ENCODE measurements around the gene NR3C1.

Gene NR3C1

DNA sequence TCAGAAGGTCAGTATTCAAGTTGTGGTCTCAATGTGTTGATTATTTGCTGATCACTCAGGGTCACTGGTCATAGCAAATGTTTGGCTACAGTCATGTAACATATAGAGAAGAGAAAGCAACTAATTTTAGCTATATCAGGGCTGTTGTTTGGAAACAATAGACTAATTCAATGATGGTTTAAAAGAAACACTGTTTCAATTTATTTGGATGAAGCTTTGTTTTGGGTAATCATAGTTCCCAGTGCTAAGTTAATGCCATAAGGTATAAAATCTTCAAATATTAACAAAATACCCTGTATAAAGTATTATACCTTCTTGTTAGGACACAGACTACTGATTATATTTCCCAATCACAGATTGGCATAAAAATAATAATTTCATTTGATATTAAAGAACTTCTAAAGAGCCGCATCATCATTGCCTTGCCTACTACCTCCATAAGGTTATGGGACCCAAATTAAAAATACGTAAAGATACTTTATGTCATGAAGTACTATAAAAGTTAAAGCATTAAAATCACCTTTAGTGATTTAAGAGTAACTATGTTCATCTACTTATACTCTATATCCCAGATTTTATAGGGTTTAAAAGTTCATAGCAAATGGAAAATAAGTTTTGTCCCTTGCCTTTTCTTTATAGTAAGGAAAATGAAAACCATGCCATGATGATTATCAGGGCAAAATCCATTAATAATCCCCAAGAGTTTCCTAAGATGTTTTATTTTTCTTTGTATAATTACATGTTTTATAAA is 6.0 kb downstream of the NR3C1 start:
- no peak for DNase-seq

DNA sequence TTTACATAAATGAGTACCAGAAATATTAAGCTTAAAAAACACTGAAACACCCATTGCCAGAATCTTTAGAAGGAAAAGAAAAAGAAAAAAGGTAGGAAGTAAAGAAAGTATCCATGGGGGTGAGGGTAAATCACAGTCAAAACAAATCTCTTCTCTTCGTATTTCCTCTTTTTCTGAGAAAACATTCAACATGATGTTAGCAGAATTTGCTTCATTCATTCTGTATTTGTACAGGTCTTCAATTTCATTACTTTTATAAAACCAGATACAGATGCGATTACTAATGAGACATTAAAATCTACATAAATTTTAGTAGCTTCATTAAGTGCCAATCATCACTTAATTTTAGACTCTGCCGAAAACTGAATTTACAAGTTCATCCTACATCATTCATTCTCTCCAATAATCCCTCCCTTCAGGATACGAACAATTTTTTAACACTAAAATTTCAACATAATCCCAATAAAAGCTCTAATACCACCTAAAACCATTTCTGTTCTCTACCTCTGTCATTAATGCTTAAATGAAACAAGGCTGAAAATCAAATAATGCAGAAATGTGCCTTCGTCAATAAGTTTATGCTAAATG is 7.0 kb downstream of the NR3C1 start:
- no peak for DNase-seq

DNA sequence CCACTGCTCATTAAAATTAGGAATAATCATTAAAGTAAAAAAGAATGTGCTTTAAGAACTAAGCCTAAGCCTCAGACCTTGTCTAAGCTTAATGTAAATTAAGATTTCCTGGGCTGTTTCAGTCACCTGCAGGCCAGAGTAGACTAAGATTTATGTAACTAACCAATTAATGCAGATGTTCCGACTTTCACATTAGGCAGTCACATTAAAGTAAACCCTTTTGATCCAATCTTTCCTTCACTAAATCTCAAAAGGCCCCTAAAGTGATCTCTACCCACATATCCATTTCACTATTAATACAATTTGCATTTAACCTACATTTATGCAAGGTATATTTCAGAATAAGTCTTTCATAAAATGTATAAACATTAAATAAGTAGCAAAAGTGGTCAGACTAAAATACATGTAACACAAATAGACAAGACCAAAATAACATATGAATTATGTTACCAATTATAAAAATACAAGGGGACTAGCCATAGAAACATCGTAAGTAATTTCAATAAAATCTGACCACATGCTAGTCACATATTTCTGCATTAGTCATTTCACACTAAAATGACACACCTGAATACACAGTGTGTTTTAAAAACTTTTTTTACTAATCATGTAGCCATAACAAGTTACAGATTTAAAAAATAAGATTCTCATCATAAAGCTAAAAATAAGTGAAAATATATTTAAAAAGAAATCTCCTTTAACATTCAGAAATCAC is 7.7 kb downstream of the NR3C1 start:
- DNase-seq = no peak

DNA sequence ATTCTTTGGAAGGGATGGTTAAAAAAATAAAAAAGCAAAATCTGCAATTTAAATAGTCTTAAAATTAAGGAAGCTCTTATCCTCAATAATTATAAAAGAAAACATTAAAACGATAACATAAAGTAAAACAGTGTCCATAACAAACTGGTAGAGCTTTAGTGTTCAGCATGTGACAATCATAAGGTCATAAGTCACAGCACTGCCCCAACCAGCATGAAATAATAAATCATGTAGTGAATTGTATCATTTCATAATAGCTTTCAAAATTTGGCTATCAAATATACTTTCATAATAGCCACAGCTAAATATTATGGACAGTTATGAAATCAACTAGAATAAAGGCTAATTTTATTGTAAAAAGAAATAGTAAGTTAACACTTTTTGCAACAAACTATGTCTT is 10.0 kb downstream of the NR3C1 start:
- DNase-seq = no peak

DNA sequence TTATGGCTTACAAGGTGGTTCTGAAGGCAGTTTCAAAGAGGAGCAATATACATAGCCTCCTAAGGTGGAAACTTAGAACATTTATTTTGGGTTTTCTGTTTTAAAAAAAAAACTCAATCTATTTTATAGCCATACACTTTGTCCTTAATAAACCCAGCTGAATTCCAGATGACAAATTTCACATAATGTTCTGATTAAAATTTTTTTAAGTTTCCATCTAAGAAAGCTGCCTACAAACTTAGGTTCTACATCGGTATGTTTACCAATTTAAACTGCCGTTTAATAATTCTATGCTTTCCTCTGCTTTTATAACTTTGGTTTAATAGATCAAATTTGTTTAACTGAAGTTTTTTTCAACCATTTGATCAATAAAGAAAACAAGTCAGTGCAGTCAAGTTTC is 12.5 kb downstream of the NR3C1 start:
- DNase-seq = no peak

DNA sequence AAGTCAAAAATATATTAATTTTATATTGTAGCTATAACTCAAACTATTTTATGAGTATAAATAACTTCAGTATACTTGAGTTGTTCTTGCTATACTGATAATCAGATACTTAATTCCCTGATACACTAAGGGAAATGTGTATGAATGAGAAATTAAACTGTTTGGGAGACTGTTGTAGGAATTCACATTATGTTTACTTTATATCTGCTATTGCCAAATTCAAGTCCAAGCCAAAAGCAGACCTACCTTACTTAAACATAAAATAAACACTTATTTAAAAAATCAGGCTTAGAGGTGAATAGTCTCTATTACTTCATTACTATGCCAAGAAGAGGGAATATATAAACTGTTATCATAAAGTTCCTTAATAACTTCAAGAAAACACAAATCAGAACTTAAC is 13.2 kb downstream of the NR3C1 start:
- no peak for DNase-seq

DNA sequence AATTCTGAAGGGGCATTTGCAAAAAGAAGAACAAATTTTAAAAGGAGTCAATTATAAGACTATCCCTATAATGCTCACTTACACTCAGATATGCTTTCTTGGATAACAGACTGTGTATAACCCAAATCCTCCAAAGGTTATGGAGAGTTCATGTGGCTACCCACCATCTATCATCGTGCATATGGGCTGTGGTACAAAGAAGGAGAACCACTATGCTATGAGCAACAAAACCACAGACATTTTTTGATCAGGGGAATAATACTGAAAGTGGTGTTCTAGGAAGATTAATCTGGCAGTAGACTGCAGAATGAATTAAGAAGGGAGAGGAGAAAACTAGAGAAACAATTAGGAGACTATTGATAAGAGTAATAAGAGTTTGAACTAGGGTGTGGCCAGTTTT is 16.8 kb downstream of the NR3C1 start:
- DNase-seq = no peak

DNA sequence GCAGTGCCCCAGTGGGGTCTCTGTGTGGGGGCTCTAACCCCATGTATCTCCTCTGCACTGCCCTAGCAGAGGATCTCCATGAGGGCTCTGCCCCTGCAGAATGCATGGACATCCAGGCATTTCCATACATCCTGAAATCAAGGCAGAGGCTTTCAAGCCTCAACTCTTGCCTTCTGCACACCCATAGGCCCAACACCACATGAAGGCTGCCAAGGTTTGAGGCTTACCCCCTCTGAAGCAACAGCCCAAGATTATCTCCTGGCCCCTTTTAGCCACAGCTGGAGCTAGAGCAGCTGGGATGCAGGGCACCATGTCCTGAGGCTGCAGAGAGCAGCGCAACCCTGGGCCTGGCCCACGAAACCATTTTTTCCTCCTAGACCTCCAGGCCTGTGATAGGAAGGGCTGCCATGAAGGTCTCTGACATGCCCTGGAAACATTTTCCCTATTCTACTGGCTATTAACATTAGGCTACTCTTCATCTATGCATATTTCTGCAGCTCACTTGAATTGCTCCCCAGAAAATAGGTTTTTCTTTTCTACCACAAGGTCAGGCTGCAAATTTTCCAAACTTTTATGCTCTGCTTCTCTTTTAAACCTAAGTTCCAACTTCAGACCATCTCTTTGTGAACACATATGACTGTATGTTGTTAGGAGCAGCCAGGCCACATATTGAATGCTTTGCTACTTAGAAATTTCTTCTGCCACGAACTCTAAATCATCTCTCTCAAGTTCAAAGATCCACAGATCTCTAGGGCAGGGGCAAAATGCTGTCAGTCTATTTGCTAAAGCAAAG is 18.4 kb downstream of the NR3C1 start:
- no peak for DNase-seq

DNA sequence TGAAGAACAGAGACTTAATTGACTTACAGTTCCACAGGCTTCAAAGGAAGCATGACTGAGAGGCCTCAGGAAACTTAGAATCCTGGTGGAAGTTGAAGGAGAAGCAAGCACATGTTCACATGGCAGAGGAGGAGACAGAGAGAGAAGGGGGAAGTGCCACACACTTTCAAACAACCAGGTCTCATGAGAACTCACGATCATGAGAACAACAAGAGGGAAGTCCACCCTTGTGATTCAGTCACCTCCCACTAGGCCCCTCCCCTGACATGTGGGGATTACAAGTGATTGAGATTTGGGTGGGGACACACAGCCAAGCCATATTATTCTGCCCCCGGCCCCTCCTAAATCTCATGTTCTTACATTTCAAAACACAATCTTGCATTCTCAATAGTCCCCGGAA is 19.5 kb downstream of the NR3C1 start:
- DNase-seq = no peak

DNA sequence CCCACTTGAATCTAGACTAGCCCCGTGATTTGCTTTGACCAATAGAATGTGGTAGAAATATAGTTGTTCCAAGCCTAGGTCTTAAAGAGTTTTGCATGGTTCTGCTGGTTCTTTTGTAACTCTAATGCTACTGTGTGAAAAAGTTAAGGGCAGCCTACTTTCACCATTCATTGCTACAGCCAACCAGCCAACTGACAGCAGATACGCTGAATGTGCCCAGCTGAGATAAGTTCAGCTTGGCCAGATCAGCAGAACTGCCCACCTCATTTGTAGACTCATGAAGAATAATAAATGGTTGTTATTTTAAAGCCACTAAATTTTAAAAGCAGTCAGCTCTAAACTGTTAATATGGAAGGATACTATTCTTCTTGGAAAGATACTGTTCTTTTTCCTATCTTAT is 23.9 kb downstream of the NR3C1 start:
- no peak for DNase-seq

DNA sequence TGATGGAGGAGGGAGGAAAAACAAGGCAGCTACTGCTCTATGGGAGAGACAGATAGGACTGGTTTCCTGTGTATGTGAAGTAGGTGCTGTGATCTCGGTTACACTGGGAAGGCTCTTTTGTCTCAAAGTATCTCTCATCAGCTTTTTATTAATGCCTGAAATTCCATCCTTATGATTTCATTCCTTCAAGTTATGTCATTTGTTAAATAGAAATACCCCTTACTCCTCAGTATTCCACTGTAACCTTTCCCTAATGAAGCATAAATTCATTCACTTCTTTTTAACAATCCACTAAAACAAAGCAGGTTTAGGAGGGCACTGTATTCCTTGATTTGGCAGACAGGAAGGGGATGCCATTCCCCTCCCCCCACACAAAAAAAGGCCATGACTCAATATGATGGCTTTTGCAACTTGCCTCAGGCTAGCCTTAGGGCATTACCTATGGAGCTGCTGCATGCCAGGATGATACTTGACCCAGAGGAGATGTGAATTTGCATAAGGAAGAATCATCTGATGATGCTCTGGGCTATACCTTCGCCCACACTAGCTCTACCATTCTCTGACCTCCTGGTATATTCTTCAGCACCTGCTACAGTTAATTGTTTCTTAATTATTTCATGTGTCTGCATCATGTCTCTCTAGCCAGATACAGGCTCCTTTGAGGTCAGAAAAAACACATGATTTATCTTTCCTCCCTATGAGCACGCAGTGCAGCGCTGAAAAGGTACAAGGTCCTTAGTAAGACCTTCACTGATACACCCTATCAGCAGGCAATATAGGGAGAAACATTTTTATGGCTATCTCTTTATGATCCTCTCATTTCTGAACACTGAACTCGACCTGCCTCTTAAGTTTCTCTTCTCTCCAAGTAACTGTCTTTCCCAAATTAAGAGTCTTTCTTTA is 26.3 kb downstream of the NR3C1 start:
- DNase-seq = no peak

DNA sequence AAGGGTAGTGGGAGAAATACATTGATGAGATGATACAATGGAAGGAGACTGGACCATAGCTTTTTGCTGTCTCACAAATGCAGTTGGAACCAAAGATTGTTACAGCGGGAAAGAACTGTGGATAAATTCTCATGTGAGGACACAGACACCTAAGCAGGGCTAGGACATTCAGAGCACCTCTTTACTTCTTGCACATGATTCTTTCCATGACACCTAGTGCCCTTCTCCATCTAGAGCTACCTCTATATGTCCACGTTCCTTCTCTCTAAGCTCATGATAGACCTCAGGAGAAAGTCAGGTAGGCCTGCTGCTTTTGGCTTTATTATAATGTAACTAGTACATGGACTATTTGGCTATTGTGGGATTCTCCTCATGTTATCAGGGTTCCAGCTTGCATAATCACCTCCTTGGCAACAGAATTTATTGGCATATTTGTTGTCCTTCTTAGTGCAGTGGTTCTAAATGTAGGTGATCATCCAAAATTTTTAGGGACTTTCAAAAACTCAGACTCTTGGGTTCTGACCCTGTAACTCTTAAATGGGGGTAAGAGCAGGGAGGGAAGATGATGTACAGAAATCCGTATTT is 27.2 kb downstream of the NR3C1 start:
- no peak for DNase-seq

DNA sequence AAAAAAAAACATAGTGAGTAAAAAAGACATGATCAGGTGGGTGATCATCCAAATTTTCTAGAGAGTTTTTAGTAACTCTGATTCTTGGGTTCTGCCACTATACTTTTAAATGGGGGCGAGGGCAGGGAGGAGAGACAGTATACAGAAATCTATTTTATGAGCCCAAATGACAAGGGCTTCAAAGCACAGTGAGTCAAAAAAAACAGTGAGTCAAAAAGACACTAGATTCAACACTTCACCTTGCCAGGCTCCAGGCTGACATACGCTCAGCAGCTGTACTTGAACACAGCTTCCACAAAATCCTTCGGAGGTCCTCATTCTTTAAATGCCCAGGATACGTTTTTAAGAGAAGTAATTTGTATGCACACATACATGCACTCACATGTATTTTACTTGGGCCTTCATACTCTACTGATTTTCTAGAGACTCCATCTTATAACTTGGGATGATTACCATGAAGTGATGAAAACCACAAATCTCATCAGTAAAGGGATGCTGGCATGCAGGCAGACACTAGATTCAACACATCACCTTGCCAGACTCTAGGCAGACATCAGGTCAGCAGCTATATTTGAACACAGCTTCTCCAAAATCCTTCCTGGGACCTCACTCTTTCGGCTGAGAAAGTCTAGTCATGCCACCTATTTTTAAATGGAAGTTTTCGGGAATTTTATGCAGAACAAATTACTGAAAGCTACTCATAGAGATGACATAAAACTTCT is 28.8 kb downstream of the NR3C1 start:
- DNase-seq = no peak

DNA sequence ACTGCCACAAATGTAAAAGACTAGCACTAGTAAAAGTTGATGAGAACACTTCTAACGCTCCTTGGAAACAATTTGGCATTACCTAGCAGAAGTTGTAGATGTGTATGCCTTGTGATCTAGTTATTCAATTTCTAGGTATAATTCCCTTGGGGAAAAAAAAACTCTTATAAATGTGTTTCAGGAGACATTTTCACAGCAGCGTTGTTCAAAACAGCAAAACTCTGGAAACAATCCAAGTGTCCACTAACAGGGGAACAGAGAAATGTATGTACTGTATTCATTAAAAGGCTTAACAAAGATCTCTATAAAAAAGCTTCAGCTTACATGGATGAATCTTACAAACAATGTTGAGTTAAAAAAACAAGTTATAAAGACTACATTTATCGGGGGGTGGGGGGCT is 30.4 kb downstream of the NR3C1 start:
- DNase-seq = no peak

DNA sequence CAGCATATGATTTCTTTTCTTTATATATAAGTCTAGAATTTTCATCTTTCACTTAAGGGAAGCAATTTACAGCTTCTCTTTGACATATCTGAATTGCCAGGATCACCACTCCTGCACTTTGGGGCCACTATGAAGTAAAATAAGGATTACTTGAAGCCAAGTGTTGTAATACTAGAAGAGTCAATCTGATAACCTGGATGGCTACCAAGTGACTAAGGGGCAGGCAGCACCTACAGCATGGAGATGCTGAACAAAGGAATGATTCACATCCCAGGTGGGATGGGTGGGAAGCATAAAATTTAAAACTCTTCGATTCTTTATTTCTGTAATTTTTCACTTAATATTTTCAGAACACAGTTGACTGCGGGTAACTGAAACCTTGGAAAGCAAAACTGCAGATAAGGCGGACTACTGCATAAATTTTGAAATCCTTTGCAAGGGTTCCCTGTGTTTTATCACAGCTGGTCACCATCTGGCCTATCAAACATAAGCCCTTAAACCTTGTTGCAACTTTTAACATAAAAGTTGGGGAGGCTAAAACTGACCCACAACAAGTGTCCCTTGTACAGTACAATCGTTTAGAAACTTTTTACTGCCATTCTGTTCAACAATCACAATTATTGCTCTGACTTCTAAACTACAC is 31.2 kb downstream of the NR3C1 start:
- DNase-seq = no peak

DNA sequence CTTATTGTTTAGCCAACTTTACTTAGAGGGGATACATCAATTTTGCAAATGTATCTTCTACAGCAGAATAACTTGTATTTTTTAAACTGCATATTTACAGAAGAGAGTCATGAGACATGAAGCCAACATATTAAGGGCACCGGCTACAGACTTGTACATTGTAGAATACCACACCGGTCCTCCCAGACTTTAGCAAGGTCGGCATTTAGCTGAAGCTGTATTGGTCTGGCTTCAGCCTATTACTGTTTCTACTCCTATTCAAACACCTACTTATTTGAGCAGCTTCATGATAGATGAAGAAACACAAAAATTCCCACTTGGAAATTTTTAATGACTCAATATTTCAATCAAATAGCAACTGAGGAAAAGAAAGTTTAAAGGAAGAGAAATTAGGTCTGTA is 33.0 kb downstream of the NR3C1 start:
- no peak for DNase-seq

DNA sequence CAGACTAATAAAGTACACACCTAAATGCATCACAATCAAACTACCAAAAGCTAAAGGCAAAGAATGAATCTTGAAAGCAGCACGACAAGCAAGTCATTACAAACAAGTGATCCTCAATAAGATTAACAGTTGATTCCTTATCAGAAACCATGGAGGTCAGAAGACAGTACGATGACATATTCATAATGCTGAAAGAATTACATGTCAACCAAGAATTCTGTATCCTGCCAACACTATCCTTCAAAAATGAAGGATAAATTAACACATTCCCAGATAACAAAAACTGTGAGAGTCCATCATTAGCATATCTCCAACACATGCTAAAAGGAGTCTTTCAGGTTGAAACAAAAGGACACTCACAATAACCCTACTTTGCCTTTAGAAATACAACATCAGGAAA is 39.4 kb downstream of the NR3C1 start:
- DNase-seq = no peak

DNA sequence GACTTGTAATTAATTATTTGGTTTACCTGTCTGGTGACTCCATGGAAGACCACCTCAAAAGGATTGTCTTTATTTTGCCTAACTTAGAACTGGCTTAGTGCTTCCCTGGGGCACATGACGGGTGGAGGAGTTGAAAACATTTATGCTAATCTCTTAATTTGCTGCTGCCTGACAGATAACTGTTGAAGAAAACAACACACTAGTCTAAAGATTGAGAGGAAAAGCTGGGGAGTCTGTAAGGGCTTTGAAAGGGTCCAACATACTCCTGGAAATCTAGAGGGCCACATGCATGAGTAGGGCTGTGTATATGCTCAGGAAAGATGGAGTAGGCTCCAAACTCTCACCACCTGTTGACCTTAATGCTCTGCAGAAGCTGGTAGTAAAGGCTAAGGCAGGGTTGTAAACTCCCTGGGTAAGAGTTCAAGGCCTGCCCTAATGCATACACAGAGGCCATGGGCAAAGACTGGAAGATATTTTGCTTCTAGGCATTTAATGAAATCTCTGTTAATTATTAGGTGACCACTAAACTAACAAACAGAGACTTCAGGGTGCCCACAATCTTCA is 40.7 kb downstream of the NR3C1 start:
- DNase-seq = no peak

DNA sequence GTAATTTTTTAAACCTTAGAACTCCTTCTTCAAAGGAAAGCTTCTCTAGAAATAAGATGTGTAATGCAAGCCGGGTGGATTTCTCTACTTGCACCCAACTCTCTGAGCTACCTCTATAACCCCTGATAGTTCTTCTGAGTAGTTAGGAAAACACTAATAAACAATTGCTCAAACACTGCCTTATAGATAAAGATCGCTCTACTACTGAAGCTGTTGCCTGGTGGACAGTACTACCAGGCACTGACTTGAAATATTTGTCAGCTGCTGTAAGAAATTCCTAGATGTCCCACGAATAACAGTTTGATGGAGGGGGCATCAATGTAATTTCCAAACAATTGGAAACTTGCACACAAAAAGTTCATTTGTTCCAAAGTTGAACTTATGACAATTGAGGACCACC is 42.0 kb downstream of the NR3C1 start:
- DNase-seq = no peak

DNA sequence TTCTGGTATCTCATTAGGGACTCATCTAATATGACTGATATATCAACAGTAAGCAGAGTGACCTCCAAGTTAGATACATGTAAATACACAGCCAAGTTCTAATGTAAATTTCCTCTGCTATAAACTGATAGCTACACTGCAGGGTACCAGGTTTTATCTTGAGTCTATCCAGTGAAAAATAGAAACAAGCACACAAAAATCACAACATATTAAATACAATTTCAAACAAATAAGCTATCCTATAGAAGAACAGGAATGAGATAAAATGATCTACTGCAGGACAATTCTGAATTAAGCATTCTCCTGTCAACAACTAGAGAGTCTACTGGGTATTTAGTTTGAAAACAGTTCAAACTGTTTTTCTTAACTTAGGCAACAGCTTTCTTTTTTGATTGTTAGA is 42.7 kb downstream of the NR3C1 start:
- DNase-seq = no peak

DNA sequence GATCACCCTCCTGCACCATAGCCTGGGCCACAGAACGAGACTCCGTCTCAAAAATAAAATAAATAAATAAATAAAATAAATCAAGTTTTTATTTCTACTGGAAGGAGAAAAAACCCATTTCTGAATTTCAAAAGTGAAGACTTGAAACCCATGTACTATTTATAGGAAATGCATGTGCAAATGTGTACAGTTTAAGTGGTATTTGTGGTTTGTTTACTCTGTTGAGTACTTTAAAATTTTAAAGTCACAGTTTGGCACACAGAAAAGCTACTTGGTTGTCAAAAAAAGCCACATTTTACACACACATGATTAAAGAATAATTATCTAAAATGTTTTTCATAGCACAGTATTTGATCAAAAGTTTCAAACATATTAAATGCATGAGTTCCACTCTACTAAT is 43.6 kb downstream of the NR3C1 start:
- no peak for DNase-seq
